ENCODE results near the gene PDCD6IP.
"Not testable (repeated sequence)": the region's sequence is repeated elsewhere in the genome, so short reads cannot be mapped to it uniquely, and the experiment has no call there.

PDCD6IP gene

GRCh38 chr3:33798418-33799201, at the start of gene PDCD6IP:
PDCD6IP (plus strand) TSS chr3:33798630; CDS start chr3:33798729, 99 bp downstream.
- DNase-seq, result peak; percentile 85

- peak; percentile 91 for DNase-seq
Observed at GRCh38 chr3:33749546-33750210, 48.8 kb upstream of the PDCD6IP start.

- DNase-seq, result peak; percentile 54
Observed at GRCh38 chr3:33750211-33750548, 48.2 kb upstream of the PDCD6IP start.

- DNase-seq, result no peak
Observed at GRCh38 chr3:33751336-33751735, 47.1 kb upstream of the PDCD6IP start.

GRCh38 chr3:33754391-33754790, 44.0 kb upstream of the PDCD6IP start:
- not testable (repeated sequence) for DNase-seq

- DNase-seq, result no peak
Observed at GRCh38 chr3:33758281-33758680, 40.1 kb upstream of the PDCD6IP start.

- DNase-seq, result no peak
Observed at GRCh38 chr3:33758864-33759263, 39.6 kb upstream of the PDCD6IP start.

GRCh38 chr3:33768578-33769330, 29.7 kb upstream of the PDCD6IP start:
- DNase-seq, result no peak

- DNase-seq, result no peak
Observed at GRCh38 chr3:33773637-33774036, 24.8 kb upstream of the PDCD6IP start.

GRCh38 chr3:33775363-33775762, 23.1 kb upstream of the PDCD6IP start:
- DNase-seq, result no peak

- no peak for DNase-seq
Observed at GRCh38 chr3:33777996-33778395, 20.4 kb upstream of the PDCD6IP start.

GRCh38 chr3:33779751-33780150, 18.7 kb upstream of the PDCD6IP start:
- DNase-seq, result no peak

GRCh38 chr3:33781413-33781812, 17.0 kb upstream of the PDCD6IP start:
- peak; percentile 51 for DNase-seq

GRCh38 chr3:33786565-33787327, 11.7 kb upstream of the PDCD6IP start:
- DNase-seq, result no peak

- DNase-seq, result peak; percentile 65
Observed at GRCh38 chr3:33787328-33788009, 11.0 kb upstream of the PDCD6IP start.

GRCh38 chr3:33789183-33789954, 9.1 kb upstream of the PDCD6IP start:
- DNase-seq, result no peak

- no peak for DNase-seq
Observed at GRCh38 chr3:33790091-33790490, 8.3 kb upstream of the PDCD6IP start.

GRCh38 chr3:33791477-33792166, 6.8 kb upstream of the PDCD6IP start:
- DNase-seq, result peak; percentile 99

- no peak for DNase-seq
Observed at GRCh38 chr3:33792167-33792892, 6.1 kb upstream of the PDCD6IP start.

- DNase-seq, result no peak
Observed at GRCh38 chr3:33795131-33795530, 3.3 kb upstream of the PDCD6IP start.

All from MV-4-11 (cell line).